CD4-positive, alpha-beta T cell (primary cell): ENCODE data around the gene APC2. TPM values are rescaled to one million over a fixed set of nuclear protein-coding genes. Genes with fewer than 3 reads are reported as not detected.

ENCODE experiments used
- ATAC-seq: fragments of 200-7000 bp; cut with Tn5 transposase; one replicate; pipeline ENCODE4 v1.10.0; 2022; ENCODE audit warnings: mild to moderate bottlenecking; ENCODE audit not compliant: poor library complexity
- CTCF ChIA-PET: fragments of 350-600 bp; sonication (Branson Sonifier 250); formaldehyde crosslinking; loops from one replicate; lab custom pipeline; 2021; ENCODE audit warnings: antibody characterized with exemption, inconsistent platforms; lab: Charles Lee
- POLR2A ChIA-PET: fragments of 350-600 bp; sonication (Branson Sonifier 250); formaldehyde crosslinking; loops from one replicate; lab custom pipeline; 2021; ENCODE audit warnings: antibody characterized with exemption, inconsistent platforms; lab: Charles Lee
- DNase-seq, 14 experiments: peaks; one replicate each; pipeline ENCODE4 v3.0.0-alpha.2; 2013 to 2020; ENCODE audit warnings: mixed read lengths in 2 of 14
- H3K27ac ChIP-seq, 2 donors: one replicate each; pipeline versions ENCODE4 v1.5.1 to v1.7.0; 2013; ENCODE audit warnings: low read length in 2 of 2, low read depth in 1 of 2, mild to moderate bottlenecking in 1 of 2
- H3K27me3 ChIP-seq, 2 experiments: 1 replicate in 1 of 2; 2 replicates in 1 of 2; pipeline versions ENCODE4 v1.6.1 to v1.7.0; 2013; ENCODE audit warnings: low read length in 2 of 2, control low read depth in 1 of 2, mild to moderate bottlenecking in 1 of 2, moderate library complexity in 1 of 2; ENCODE audit not compliant: insufficient read depth in 2 of 2, control insufficient read depth in 1 of 2
- H3K36me3 ChIP-seq: one replicate; pipeline ENCODE4 v1.6.1; 2013; ENCODE audit warnings: low read length, control low read depth; ENCODE audit not compliant: insufficient read depth
- H3K4me1 ChIP-seq: one replicate; pipeline ENCODE4 v1.6.1; 2013; ENCODE audit warnings: low read length, control low read depth; ENCODE audit not compliant: insufficient read depth
- H3K4me3 ChIP-seq: one replicate; pipeline ENCODE4 v1.5.1; 2013; ENCODE audit warnings: mild to moderate bottlenecking, low read length, moderate library complexity
- H3K9me3 ChIP-seq, 2 experiments: 1 replicate in 1 of 2; 2 replicates in 1 of 2; pipeline versions ENCODE4 v1.6.1 to v1.7.0; 2013; ENCODE audit warnings: low read length in 2 of 2, mild to moderate bottlenecking in 2 of 2, control low read depth in 1 of 2, moderate library complexity in 1 of 2; ENCODE audit not compliant: control insufficient read depth in 1 of 2, insufficient read depth in 1 of 2
- H3K27ac Mint-ChIP-seq: one replicate; pipeline ENCODE4 v1.8.0; 2020; ENCODE audit warnings: mixed read lengths
- H3K27me3 Mint-ChIP-seq: one replicate; pipeline ENCODE4 v1.8.0; 2021; ENCODE audit warnings: mixed read lengths
- H3K36me3 Mint-ChIP-seq: one replicate; pipeline ENCODE4 v1.8.0; 2021; ENCODE audit warnings: low read depth, mixed read lengths
- H3K4me1 Mint-ChIP-seq: one replicate; pipeline ENCODE4 v1.8.0; 2021; ENCODE audit warnings: low read depth, mixed read lengths
- H3K4me3 Mint-ChIP-seq: one replicate; pipeline ENCODE4 v1.8.0; 2020; ENCODE audit warnings: mild to moderate bottlenecking, mixed read lengths
- H3K9me3 Mint-ChIP-seq: one replicate; pipeline ENCODE4 v1.8.0; 2020; ENCODE audit warnings: mixed read lengths
- intact Hi-C, 2 experiments: fragments of 100-400 bp; cut with DNase I in 1 of 2; cut with micrococcal nuclease in 1 of 2; formaldehyde crosslinking; loops; one replicate each; pipeline versions ENCODE4 v1.15.1 to v1.9.0; 2023 to 2025; cut with DNase I, micrococcal nuclease
- total RNA-seq, 174 experiments: library from RNA in 2 of 174; stranded (reverse) in 2 of 174; gene quantifications; one replicate each; pipeline ENCODE4 v1.2.3 and lab custom pipeline; 2021 to 2026
- TF ChIP-seq, protein P1 (sequence below): fragments of 200-600 bp; IDR thresholded peaks from one replicate; pipeline ENCODE4 v1.8.0; 2022; ENCODE audit warnings: antibody characterized with exemption, mild to moderate bottlenecking

Gene APC2
- total RNA-seq, 2 experiments from 2014 or later: 0.20 to 0.30 TPM

DNA sequence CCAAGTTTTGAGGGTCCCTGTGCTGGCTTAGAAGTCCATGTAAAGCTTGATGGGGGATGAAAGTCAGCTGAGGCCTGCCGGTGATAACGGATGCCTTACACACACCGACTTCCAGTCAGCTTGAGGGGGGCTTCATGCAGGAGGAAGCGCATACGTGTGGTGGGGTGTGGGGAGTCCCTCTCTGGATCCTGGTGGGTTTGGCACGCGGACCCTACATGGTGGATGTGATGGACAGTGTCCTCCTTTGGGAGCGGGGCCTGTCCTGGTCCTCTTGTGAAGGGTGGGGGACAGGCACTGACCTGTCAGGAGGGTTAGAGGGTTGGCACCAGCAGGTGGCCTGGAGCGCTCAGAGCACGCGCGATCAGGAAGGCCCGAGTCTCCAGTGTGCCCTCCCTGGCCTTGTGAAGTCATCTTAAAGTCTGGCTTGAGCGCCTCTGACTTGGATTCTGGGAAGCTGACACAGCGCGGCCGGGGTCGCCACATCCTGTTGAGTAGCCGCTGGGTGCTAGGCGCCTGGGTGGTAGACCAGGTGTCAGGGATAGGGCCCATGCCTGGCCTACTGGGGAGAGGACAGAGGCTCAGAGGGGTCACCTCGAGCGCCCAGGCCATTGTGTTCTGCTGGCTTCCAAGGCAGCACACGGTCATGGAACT lies 39.7 kb upstream of the APC2 start:
- Mint-ChIP-seq H3K27me3 (no peaks in the 10 kb centered on the region), H3K36me3 (peaks cover 44% of the 10 kb centered on the region), H3K27ac (peak overlapping the region; percentile 97), H3K9me3 (no peaks in the 10 kb centered on the region), H3K4me1 (peaks cover 63% of the 10 kb centered on the region), H3K4me3 (peak overlapping the region; percentile 96)
- peak in 1 of 14 experiments; percentile 38 for DNase-seq
- Histone ChIP-seq H3K9me3 (no peaks in the 10 kb centered on the region), H3K4me1 (peaks cover 78% of the 10 kb centered on the region), H3K27ac (peak overlapping the region in 1 of 2 donors; percentile 23), H3K36me3 (peaks cover 38% of the 10 kb centered on the region), H3K27me3 (no peaks in the 10 kb centered on the region), H3K4me3 (no peak overlapping the region)
- TF ChIP-seq, protein P1, sequence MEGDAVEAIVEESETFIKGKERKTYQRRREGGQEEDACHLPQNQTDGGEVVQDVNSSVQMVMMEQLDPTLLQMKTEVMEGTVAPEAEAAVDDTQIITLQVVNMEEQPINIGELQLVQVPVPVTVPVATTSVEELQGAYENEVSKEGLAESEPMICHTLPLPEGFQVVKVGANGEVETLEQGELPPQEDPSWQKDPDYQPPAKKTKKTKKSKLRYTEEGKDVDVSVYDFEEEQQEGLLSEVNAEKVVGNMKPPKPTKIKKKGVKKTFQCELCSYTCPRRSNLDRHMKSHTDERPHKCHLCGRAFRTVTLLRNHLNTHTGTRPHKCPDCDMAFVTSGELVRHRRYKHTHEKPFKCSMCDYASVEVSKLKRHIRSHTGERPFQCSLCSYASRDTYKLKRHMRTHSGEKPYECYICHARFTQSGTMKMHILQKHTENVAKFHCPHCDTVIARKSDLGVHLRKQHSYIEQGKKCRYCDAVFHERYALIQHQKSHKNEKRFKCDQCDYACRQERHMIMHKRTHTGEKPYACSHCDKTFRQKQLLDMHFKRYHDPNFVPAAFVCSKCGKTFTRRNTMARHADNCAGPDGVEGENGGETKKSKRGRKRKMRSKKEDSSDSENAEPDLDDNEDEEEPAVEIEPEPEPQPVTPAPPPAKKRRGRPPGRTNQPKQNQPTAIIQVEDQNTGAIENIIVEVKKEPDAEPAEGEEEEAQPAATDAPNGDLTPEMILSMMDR: no peak
- POLR2A ChIA-PET: interaction anchor here (0.9 to 2.6 kb wide), 3 partner anchors 8 to 142 kb away, joined by 3 to 11 read pairs (median 3); partner anchors contain the start of gene CIRBP
- CTCF ChIA-PET: no interaction called here
- intact Hi-C loops: no loop called here
- ATAC-seq: no peak

DNA sequence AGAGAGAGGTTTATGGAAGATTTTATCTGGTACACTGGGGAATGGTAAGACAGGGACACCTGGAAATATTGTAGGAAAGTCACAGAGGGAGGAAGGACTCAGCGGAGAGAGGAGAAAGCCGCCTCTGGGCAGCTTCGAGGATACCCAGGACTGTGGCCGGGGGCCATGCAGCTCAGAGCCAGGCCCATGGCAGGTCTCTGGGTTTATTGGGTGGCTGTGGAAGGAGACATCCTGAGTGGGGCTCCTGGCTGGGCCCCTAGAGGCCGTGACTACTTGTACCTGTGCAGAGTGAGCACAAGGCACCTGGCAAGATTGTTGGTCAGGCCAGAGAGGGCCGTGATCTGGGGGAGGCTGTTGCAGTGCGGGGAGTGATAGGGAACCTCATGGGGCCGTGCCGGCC lies 39.1 kb upstream of the APC2 start:
- H3K9me3 Mint-ChIP-seq: no peaks in the 10 kb centered on the region
- peak overlapping the region; percentile 97 for H3K27ac Mint-ChIP-seq
- no peaks in the 10 kb centered on the region for H3K27me3 Mint-ChIP-seq
- Histone ChIP-seq H3K9me3 (no peaks in the 10 kb centered on the region), H3K4me3 (no peak overlapping the region), H3K27me3 (no peaks in the 10 kb centered on the region), H3K4me1 (peaks cover 83% of the 10 kb centered on the region), H3K36me3 (peaks cover 38% of the 10 kb centered on the region), H3K27ac (peak overlapping the region in 1 of 2 donors; percentile 30)
- peaks cover 68% of the 10 kb centered on the region for H3K4me1 Mint-ChIP-seq
- DNase-seq (no peak), ATAC-seq (no peak)
- POLR2A ChIA-PET: interaction anchor here (2.6 kb wide), 1 partner anchor 142 kb away, joined by 11 read pairs; the partner anchor contains the start of gene CIRBP
- intact Hi-C loops: no loop called here
- TF ChIP-seq, protein P1: no peak
- peak overlapping the region; percentile 96 for H3K4me3 Mint-ChIP-seq
- H3K36me3 Mint-ChIP-seq: peaks cover 50% of the 10 kb centered on the region
- CTCF ChIA-PET: no interaction called here

DNA sequence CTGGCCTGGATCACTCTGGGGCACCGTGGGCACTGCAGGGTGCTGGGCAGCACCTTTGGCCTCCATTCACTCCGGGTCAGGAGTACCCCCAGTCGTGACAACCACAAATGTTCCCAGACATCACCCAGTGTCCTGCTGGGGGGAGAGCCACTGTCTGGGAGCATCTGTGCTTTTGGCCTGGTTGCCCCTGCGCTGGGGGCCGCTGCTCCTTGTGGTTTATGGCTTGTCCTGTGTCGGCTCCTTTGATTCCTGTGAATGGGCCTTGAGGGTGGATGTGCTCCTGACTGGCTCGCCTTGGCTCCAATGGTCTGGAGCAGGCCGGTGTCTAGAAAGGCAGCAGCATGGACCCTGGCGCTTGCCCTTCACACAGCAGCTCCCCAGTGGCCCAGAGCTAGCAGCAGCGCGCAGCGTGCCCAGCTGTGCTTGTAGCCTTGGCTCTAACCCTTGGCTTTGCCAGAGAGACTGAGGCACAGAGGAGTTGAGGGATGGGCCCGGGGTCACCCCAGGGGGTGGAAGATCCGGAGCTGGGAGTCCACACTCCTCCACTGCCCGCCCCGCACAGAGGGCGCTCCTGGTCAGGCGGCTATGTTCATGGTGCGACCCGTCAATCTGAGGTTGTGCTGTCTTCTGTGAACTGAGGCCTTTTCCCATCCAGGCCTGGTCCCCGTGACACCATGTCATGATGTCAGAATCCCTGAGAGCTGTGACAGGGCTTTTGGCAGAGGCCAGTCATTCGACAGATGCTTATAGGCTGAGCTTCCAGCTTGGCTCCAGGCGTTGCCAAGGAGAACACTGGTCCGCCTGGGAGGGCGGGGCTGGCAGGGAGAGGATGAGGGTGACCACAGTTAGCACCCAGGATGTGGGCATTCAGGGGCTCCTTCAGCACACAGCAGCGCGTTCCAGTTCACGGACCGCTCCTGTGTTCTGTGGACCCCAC lies 38.4 kb upstream of the APC2 start:
- Mint-ChIP-seq H3K4me3 (peak overlapping the region; percentile 96), H3K27me3 (no peaks in the 10 kb centered on the region), H3K4me1 (peaks cover 67% of the 10 kb centered on the region), H3K9me3 (no peaks in the 10 kb centered on the region), H3K36me3 (peaks cover 55% of the 10 kb centered on the region), H3K27ac (peak overlapping the region; percentile 97)
- Histone ChIP-seq H3K27me3 (no peaks in the 10 kb centered on the region), H3K36me3 (peaks cover 42% of the 10 kb centered on the region), H3K4me1 (peaks cover 84% of the 10 kb centered on the region), H3K27ac (peak overlapping the region; percentile 22 to 30), H3K4me3 (no peak overlapping the region), H3K9me3 (no peaks in the 10 kb centered on the region)
- intact Hi-C loops: no loop called here
- DNase-seq: peak in 4 of 14 experiments; percentile 15 to 75 (median 48)
- CTCF ChIA-PET: no interaction called here
- POLR2A ChIA-PET: no interaction called here
- TF ChIP-seq, protein P1: no peak
- no peak for ATAC-seq
